GM12878 (cell line): Measurements from ENCODE around the gene HAND2. TPM values are rescaled to one million over a fixed set of nuclear protein-coding genes. Genes with fewer than 3 reads are reported as not detected.

Source experiments
- ATAC-seq: fragments of 200-7000 bp; cut with Tn5 transposase; 3 replicates; pipeline ENCODE4 v1.9.1; 2020; ENCODE audit warnings: mild to moderate bottlenecking, moderate library complexity
- BruUV-seq: library from RNA; stranded (reverse); fragments of 400-500 nt; replicated peaks from 2 replicates; lab custom pipeline; 2021; lab: Mats Ljungman, UMichigan
- CTCF ChIA-PET: fragments of 300-600 bp; sonication (Branson Sonifier 250); formaldehyde crosslinking; extraction: SDS; loops from one replicate; lab custom pipeline; 2021; ENCODE audit warnings: inconsistent platforms; lab: Yijun Ruan, JAX
- POLR2A ChIA-PET: fragments of 350-600 bp; formaldehyde crosslinking; extraction: SDS; loops from one replicate; lab custom pipeline; 2021; ENCODE audit warnings: inconsistent platforms; lab: Charles Lee
- RAD21 ChIA-PET: fragments of 300-600 bp; sonication (Branson Sonifier 250); formaldehyde crosslinking; loops from one replicate; lab custom pipeline; 2023; ENCODE audit warnings: antibody characterized with exemption; ENCODE audit not compliant: unreplicated experiment; lab: Charles Lee
- SMC1A ChIA-PET: fragments of 300-600 bp; sonication (Branson Sonifier 250); formaldehyde crosslinking; loops from one replicate; lab custom pipeline; 2023; ENCODE audit not compliant: unreplicated experiment, uncharacterized antibody; lab: Charles Lee
- DNase-seq: peaks from one replicate; pipeline ENCODE4 v3.0.0-alpha.2; 2011; ENCODE audit warnings: low read depth, low spot score
- FAIRE-seq: peaks from 3 replicates; lab custom pipeline; 2011; peaks lifted over from hg19 to GRCh38; lab: Jason Lieb, UNC
- H2AFZ ChIP-seq: 2 replicates; pipeline ENCODE4 v1.6.0; 2011; ENCODE audit warnings: low read depth, low read length, control low read depth; ENCODE audit not compliant: control insufficient read depth
- H3K27ac ChIP-seq: 2 replicates; pipeline ENCODE4 v1.5.1; 2011; ENCODE audit warnings: control low read depth; ENCODE audit not compliant: control insufficient read depth, insufficient read depth
- H3K27me3 ChIP-seq, 2 experiments: replicated peaks in 1 of 2; 2 replicates each; pipeline versions ENCODE4 v1.6.0 to v1.6.1; 2011; ENCODE audit warnings: low read length in 1 of 2; ENCODE audit not compliant: control insufficient read depth in 2 of 2, insufficient read depth in 2 of 2
- H3K36me3 ChIP-seq, 2 experiments: 2 replicates each; pipeline ENCODE4 v1.5.1; 2011; ENCODE audit warnings: low read length in 1 of 2; ENCODE audit not compliant: control insufficient read depth in 2 of 2, insufficient read depth in 2 of 2
- H3K4me1 ChIP-seq: 2 replicates; pipeline ENCODE4 v1.6.1; 2011; ENCODE audit warnings: mild to moderate bottlenecking, low read length, moderate library complexity, mixed read lengths; ENCODE audit not compliant: control insufficient read depth, insufficient read depth
- H3K4me2 ChIP-seq: 2 replicates; pipeline ENCODE4 v1.6.0; 2011; ENCODE audit warnings: control low read depth; ENCODE audit not compliant: control insufficient read depth, insufficient read depth
- H3K4me3 ChIP-seq: fragments of 200-600 bp; sonication (generic); 2 replicates; pipeline ENCODE4 v1.5.1; 2016
- H3K79me2 ChIP-seq: 2 replicates; pipeline ENCODE4 v1.6.0; 2011; ENCODE audit warnings: low read length; ENCODE audit not compliant: control insufficient read depth, insufficient read depth
- H3K9ac ChIP-seq: 2 replicates; pipeline ENCODE4 v1.8.0; 2011; ENCODE audit warnings: low read length, control low read depth, mixed read lengths; ENCODE audit not compliant: control insufficient read depth, insufficient read depth
- H3K9me3 ChIP-seq: replicated peaks from 3 replicates; pipeline ENCODE4 v1.5.1; 2011; ENCODE audit warnings: mild to moderate bottlenecking, low read length; ENCODE audit not compliant: control insufficient read depth, insufficient read depth
- H4K20me1 ChIP-seq: 2 replicates; pipeline ENCODE4 v1.6.0; 2011; ENCODE audit not compliant: control insufficient read depth, insufficient read depth
- CREB1 ChIP-seq: IDR thresholded peaks from 2 replicates; pipeline ENCODE4 v1.6.1; 2012; ENCODE audit warnings: low read depth, mild to moderate bottlenecking, inconsistent platforms
- DPF2 ChIP-seq: fragments of 450-650 bp; IDR thresholded peaks from 2 replicates; pipeline ENCODE4 v1.6.1; 2017; ENCODE audit warnings: mild to moderate bottlenecking
- ESRRA ChIP-seq: IDR thresholded peaks from 2 replicates; pipeline ENCODE4 v1.6.1; 2012; ENCODE audit warnings: mild to moderate bottlenecking, low read length, improper control_type of control experiment
- HDGF ChIP-seq: fragments of 450-650 bp; IDR thresholded peaks from 2 replicates; pipeline ENCODE4 v1.6.1; 2016; ENCODE audit warnings: antibody characterized with exemption
- IKZF2 ChIP-seq, 2 experiments: fragments of 450-650 bp; IDR thresholded peaks; 2 replicates each; pipeline ENCODE4 v1.6.1; 2017; ENCODE audit warnings: mild to moderate bottlenecking in 2 of 2, moderate library complexity in 2 of 2
- IRF4 ChIP-seq: IDR thresholded peaks from 2 replicates; pipeline ENCODE4 v1.6.1; 2011; ENCODE audit warnings: low read depth, low read length
- KAT2A ChIP-seq: conservative IDR thresholded peaks from 2 replicates; pipeline ENCODE4 v1.6.1; 2011; ENCODE audit warnings: low read depth, low read length; ENCODE audit not compliant: control insufficient read depth
- MEF2B ChIP-seq: fragments of 450-650 bp; IDR thresholded peaks from 2 replicates; pipeline ENCODE4 v1.6.1; 2018; ENCODE audit warnings: mild to moderate bottlenecking, moderate library complexity; ENCODE audit not compliant: partially characterized antibody, poor library complexity, severe bottlenecking
- NFYA ChIP-seq: IDR thresholded peaks from 2 replicates; pipeline ENCODE4 v1.6.1; 2011; ENCODE audit warnings: low read depth, mild to moderate bottlenecking, low read length, improper control_type of control experiment, borderline replicate concordance
- PAX8 ChIP-seq: fragments of 450-650 bp; IDR thresholded peaks from 2 replicates; pipeline ENCODE4 v1.6.1; 2017; ENCODE audit warnings: mild to moderate bottlenecking, moderate library complexity
- RCOR1 ChIP-seq: conservative IDR thresholded peaks from 2 replicates; pipeline ENCODE4 v1.6.1; 2012; ENCODE audit warnings: low read depth, low read length, improper control_type of control experiment
- RELA ChIP-seq: fragments of 450-650 bp; IDR thresholded peaks from 2 replicates; pipeline ENCODE4 v1.8.0; 2014; ENCODE audit warnings: borderline replicate concordance; ENCODE audit not compliant: partially characterized antibody
- SIN3A ChIP-seq: IDR thresholded peaks from 2 replicates; pipeline ENCODE4 v1.6.1; 2012; ENCODE audit warnings: low read depth, low read length, improper control_type of control experiment
- SMAD5 ChIP-seq: IDR thresholded peaks from 2 replicates; pipeline ENCODE4 v1.6.1; 2016; ENCODE audit warnings: antibody characterized with exemption, low read depth
- SP1 ChIP-seq: IDR thresholded peaks from one replicate; pipeline ENCODE4 v1.6.1; 2011; ENCODE audit warnings: low read depth, low read length
- STAT3 ChIP-seq: IDR thresholded peaks from 2 replicates; pipeline ENCODE4 v1.6.1; 2011; ENCODE audit warnings: low read depth, low read length, improper control_type of control experiment
- ZBTB11 ChIP-seq: fragments of 450-650 bp; formaldehyde crosslinking; IDR thresholded peaks from 2 replicates; pipeline ENCODE4 v1.5.0; 2022; ENCODE audit warnings: mild to moderate bottlenecking, missing genetic modification characterization
- ZNF24 ChIP-seq: fragments of 450-650 bp; IDR thresholded peaks from 2 replicates; pipeline ENCODE4 v1.6.1; 2017; ENCODE audit warnings: antibody characterized with exemption, mild to moderate bottlenecking
- WGBS: methylation state at CpG from one replicate; pipeline ENCODE4 v1.1.6; 2016; ENCODE audit warnings: low lambda C conversion rate; ENCODE audit not compliant: insufficient replicate concordance, insufficient coverage; ENCODE audit errors: missing lambda C conversion rate; 5-methylcytosine and 5-hydroxymethylcytosine counted together
- in situ Hi-C: fragments of 300-500 bp; cut with MboI; formaldehyde crosslinking; loops from 9 replicates; pipeline ENCODE4 v1.14.3; 2018; ENCODE audit warnings: mixed read lengths
- intact Hi-C: fragments of 100-400 bp; cut with micrococcal nuclease; formaldehyde crosslinking; loops from one replicate; pipeline ENCODE4 v1.14.2; 2022; ENCODE audit not compliant: unreplicated experiment
- polyA plus RNA-seq, 11 experiments: library from polyadenylated mRNA; depleted of rRNA in 4 of 11; unstranded in 6 of 11; stranded (reverse) in 5 of 11; fragments of >200 nt; fragmentation: Nextera tagmentation in 4 of 11; fragmentation: Illumina TruSeq in 1 of 11; extraction: Ambion mirVana in 4 of 11; extraction: Trizol in 1 of 11; gene quantifications; 1 replicate in 1 of 11; 2 replicates in 10 of 11; pipeline versions ENCODE4 v1.2.1 to v1.2.3, GENCODE V29; 2011 to 2016; ENCODE audit warnings: inconsistent platforms in 2 of 11, missing spikeins in 2 of 11, low read depth in 1 of 11
- total RNA-seq, 4 experiments: library from RNA; depleted of rRNA in 3 of 4; stranded (reverse); fragments of >200 nt in 3 of 4; fragmentation: Illumina TruSeq in 1 of 4; extraction: Trizol in 1 of 4; gene quantifications; 2 replicates each; pipeline versions ENCODE4 v1.2.1 to v1.2.3, GENCODE V29; 2013 to 2021

HAND2 gene
- total and polyA plus RNA-seq, 10 of the 15 experiments (the other 5 are each of a cell fraction or from before 2014, with no cell fraction given) = 0.09 TPM; not detected in 9

GRCh38 chr4:173571620-173572019 is 41.6 kb upstream of the HAND2 start:
- ChIA-PET POLR2A (no interaction called here), CTCF (no interaction called here), RAD21 (no interaction called here), SMC1A (no interaction called here)
- Histone ChIP-seq H3K27ac (no peak overlapping the region), H3K4me2 (no peak overlapping the region), H3K9me3 (no peaks in the 10 kb centered on the region), H4K20me1 (no peaks in the 10 kb centered on the region), H3K79me2 (no peaks in the 10 kb centered on the region), H3K4me1 (no peaks in the 10 kb centered on the region), H3K9ac (no peak overlapping the region), H2AFZ (no peak overlapping the region), H3K4me3 (no peak overlapping the region), H3K27me3 (no peaks in the 10 kb centered on the region), H3K36me3 (no peaks in the 10 kb centered on the region)
- no peak for DNase-seq
- no TSS peak for BruUV-seq
- ATAC-seq = no peak
- 0% methylated on average over 2 of the region's 2 CpGs for WGBS
- intact Hi-C loops = no loop called here
- in situ Hi-C loops = no loop called here
- FAIRE-seq = no peak
- TF ChIP-seq IKZF2 (IDR thresholded peaks at IDR 0.05) (no peak), STAT3 (no peak), NFYA (no peak), ZBTB11 (no peak), ZNF24 (no peak), MEF2B (no peak), DPF2 (no peak), HDGF (no peak), ESRRA (no peak), SIN3A (no peak), PAX8 (no peak), KAT2A (no peak), RELA (no peak), SP1 (no peak), SMAD5 (no peak), IRF4 (no peak), RCOR1 (no peak), CREB1 (no peak)
- TF ChIP-seq, all 136 proteins: peak for 0
